K562 (cell line): ENCODE data around the gene RNF168. TPM values are rescaled to one million over a fixed set of nuclear protein-coding genes. Genes with fewer than 3 reads are reported as not detected.

Experiments used
- ATAC-seq: fragments of 200-7000 bp; cut with Tn5 transposase; 3 replicates; pipeline ENCODE4 v1.9.1; 2020; ENCODE audit warnings: moderate library complexity
- BruUV-seq: library from RNA; stranded (reverse); fragments of 400-500 nt; replicated peaks from 2 replicates; lab custom pipeline; 2021; lab: Mats Ljungman, UMichigan
- CTCF ChIA-PET: fragments of 300-600 bp; formaldehyde crosslinking; extraction: SDS; loops from one replicate; lab custom pipeline; 2021; ENCODE audit warnings: low intra/inter-chr PET ratio; lab: Yijun Ruan, JAX
- POLR2A ChIA-PET: fragments of 300-600, 350-650 bp; sonication (Branson Sonifier 250); formaldehyde crosslinking; extraction: SDS; loops from one replicate; lab custom pipeline; 2021; ENCODE audit warnings: antibody characterized with exemption, inconsistent platforms; lab: Yijun Ruan, JAX
- DNase-seq, 4 experiments: peaks; one replicate each; pipeline versions ENCODE4 v3.0.0 to v3.0.0-alpha.2; 2011 to 2018; ENCODE audit warnings: low spot score in 3 of 4, mixed read lengths in 3 of 4; ENCODE audit errors: extremely low read depth in 1 of 4
- FAIRE-seq: peaks from 2 replicates; lab custom pipeline; 2011; peaks lifted over from hg19 to GRCh38; lab: Jason Lieb, UNC
- H2AFZ ChIP-seq: 2 replicates; pipeline ENCODE4 v1.6.0; 2011; ENCODE audit warnings: low read depth, low read length, control low read depth, inconsistent platforms
- H3K27ac ChIP-seq: fragments of 200-600 bp; 3 replicates; pipeline ENCODE4 v1.8.0; 2011; ENCODE audit warnings: low read depth, mild to moderate bottlenecking, control low read depth, inconsistent platforms, low read length, moderate library complexity, mixed read lengths; ENCODE audit errors: extremely low read depth
- H3K27me3 ChIP-seq, 2 experiments: fragments of 300-600 bp in 1 of 2; 2 replicates in 1 of 2; 3 replicates in 1 of 2; pipeline versions ENCODE4 v1.6.0 to v1.8.0; 2011; ENCODE audit warnings: inconsistent platforms in 2 of 2, low read length in 2 of 2, mild to moderate bottlenecking in 1 of 2, mixed read lengths in 1 of 2, moderate library complexity in 1 of 2; ENCODE audit not compliant: control insufficient read depth in 2 of 2, insufficient read depth in 2 of 2
- H3K36me3 ChIP-seq: fragments of 300-600 bp; 3 replicates; pipeline ENCODE4 v1.8.0; 2011; ENCODE audit warnings: mild to moderate bottlenecking, low read length, inconsistent platforms; ENCODE audit not compliant: control insufficient read depth, insufficient read depth
- H3K4me1 ChIP-seq, 2 experiments: fragments of 200-600 bp in 1 of 2; replicated peaks in 1 of 2; 2 replicates in 1 of 2; 3 replicates in 1 of 2; pipeline versions ENCODE4 v1.5.1 to v1.8.0; 2011; ENCODE audit warnings: inconsistent platforms in 2 of 2, low read length in 2 of 2, mild to moderate bottlenecking in 1 of 2, mixed read lengths in 1 of 2, moderate library complexity in 1 of 2; ENCODE audit not compliant: control insufficient read depth in 2 of 2, insufficient read depth in 2 of 2
- H3K4me2 ChIP-seq: 2 replicates; pipeline ENCODE4 v1.6.1; 2011; ENCODE audit warnings: low read length, control low read depth, inconsistent platforms, mixed read lengths; ENCODE audit not compliant: insufficient read depth
- H3K4me3 ChIP-seq: fragments of 200-600 bp; sonication (generic), shearing (Covaris generic); 2 replicates; pipeline ENCODE4 v1.5.1; 2016; ENCODE audit warnings: control low read depth, inconsistent platforms
- H3K79me2 ChIP-seq: fragments of 200-600 bp; 3 replicates; pipeline ENCODE4 v1.8.0; 2011; ENCODE audit warnings: low read length, inconsistent platforms; ENCODE audit not compliant: control insufficient read depth, insufficient read depth
- H3K9ac ChIP-seq, 2 experiments: 2 replicates each; pipeline versions ENCODE4 v1.6.0 to v1.6.1; 2011; ENCODE audit warnings: low read depth in 2 of 2, low read length in 2 of 2, control low read depth in 1 of 2, inconsistent platforms in 1 of 2, mild to moderate bottlenecking in 1 of 2, mixed read lengths in 1 of 2; ENCODE audit not compliant: insufficient read depth in 1 of 2
- H3K9me1 ChIP-seq: one replicate; pipeline ENCODE4 v1.6.0; 2011; ENCODE audit warnings: inconsistent platforms, mild to moderate bottlenecking, low read length, moderate library complexity; ENCODE audit not compliant: control insufficient read depth, insufficient read depth
- H3K9me3 ChIP-seq: replicated peaks from 2 replicates; pipeline ENCODE4 v1.5.1; 2011; ENCODE audit warnings: low read depth, low read length, inconsistent platforms; ENCODE audit not compliant: control insufficient read depth, insufficient read depth
- H4K20me1 ChIP-seq: replicated peaks from 2 replicates; pipeline ENCODE4 v1.6.1; 2011; ENCODE audit warnings: low read length, inconsistent platforms, mixed read lengths; ENCODE audit not compliant: control insufficient read depth, insufficient read depth
- CEBPG ChIP-seq, 3 experiments: fragments of 200-800 bp in 1 of 3; sonication (Bioruptor generic) in 1 of 3; sonication (generic) in 1 of 3; formaldehyde crosslinking in 1 of 3; IDR thresholded peaks in 2 of 3; conservative IDR thresholded peaks in 1 of 3; 2 replicates each; pipeline versions ENCODE4 v1.6.1 to v1.8.0; 2016 to 2022; ENCODE audit warnings: missing compliant biosample characterization in 2 of 3, missing genetic modification characterization in 2 of 3, mild to moderate bottlenecking in 1 of 3, missing genetic modification reagents in 1 of 3
- MAZ ChIP-seq, 2 experiments: fragments of 450-650 bp in 1 of 2; sonication (generic) in 1 of 2; formaldehyde crosslinking; IDR thresholded peaks in 1 of 2; conservative IDR thresholded peaks in 1 of 2; 2 replicates each; pipeline versions ENCODE4 v1.4.0 to v1.5.0; 2020; ENCODE audit warnings: mild to moderate bottlenecking in 1 of 2, missing genetic modification reagents in 1 of 2
- TEAD4 ChIP-seq, 2 experiments: sonication (generic) in 1 of 2; formaldehyde crosslinking in 1 of 2; IDR thresholded peaks; 2 replicates each; pipeline versions ENCODE4 v1.6.1 to v1.8.0; 2012 to 2022; ENCODE audit warnings: borderline replicate concordance in 1 of 2, inconsistent platforms in 1 of 2, low read length in 1 of 2, mild to moderate bottlenecking in 1 of 2, missing genetic modification reagents in 1 of 2
- ZNF609 ChIP-seq: sonication (generic); formaldehyde crosslinking; IDR thresholded peaks from 2 replicates; pipeline ENCODE4 v1.8.1; 2023; ENCODE audit warnings: missing genetic modification reagents, mild to moderate bottlenecking, borderline replicate concordance
- WGBS: fragments of 100-300 bp; shearing (Covaris generic); methylation state at CpG from one replicate; pipeline ENCODE4 v1.1.6; 2016; ENCODE audit warnings: low coverage, mixed read lengths; ENCODE audit not compliant: insufficient coverage; ENCODE audit errors: missing lambda C conversion rate; 5-methylcytosine and 5-hydroxymethylcytosine counted together
- in situ Hi-C: fragments of 300-500 bp; cut with MboI; formaldehyde crosslinking; loops from 4 replicates; pipeline ENCODE4 v1.15.0; 2018; ENCODE audit warnings: inconsistent platforms, mixed read lengths
- intact Hi-C: fragments of 100-400 bp; cut with micrococcal nuclease; formaldehyde crosslinking; loops from 2 replicates; pipeline ENCODE4 v1.14.2; 2022
- polyA plus RNA-seq, 8 experiments: library from polyadenylated mRNA; depleted of rRNA in 4 of 8; stranded (reverse) in 5 of 8; unstranded in 3 of 8; fragments of >200 nt; fragmentation: Nextera tagmentation in 2 of 8; fragmentation: Illumina TruSeq in 1 of 8; extraction: Ambion mirVana in 2 of 8; extraction: Trizol in 1 of 8; gene quantifications; 2 replicates each; pipeline versions ENCODE4 v1.2.1 to v1.2.3, GENCODE V29; 2011 to 2014; ENCODE audit warnings: inconsistent platforms in 1 of 8, missing spikeins in 1 of 8
- total RNA-seq, 7 experiments: library from RNA; depleted of rRNA in 6 of 7; stranded (reverse); fragments of >200 nt in 6 of 7; fragmentation: Illumina TruSeq in 2 of 7; extraction: Trizol in 2 of 7; gene quantifications; 2 replicates each; pipeline versions ENCODE4 v1.2.1 to v1.2.3, GENCODE V29; 2011 to 2021; ENCODE audit warnings: low replicate concordance in 1 of 7

The RNF168 gene
- total and polyA plus RNA-seq, 9 of the 15 experiments (the other 6 are each of a cell fraction or from before 2014, with no cell fraction given): 6.0 to 32.1 (median 16.6) TPM

GRCh38 chr3:196541684-196542445, 38.3 kb upstream of the RNF168 start:
- in situ Hi-C loops (no loop called here), intact Hi-C loops (no loop called here)
- 64% methylated on average over 6 of the region's 6 CpGs for WGBS
- no TSS peak for BruUV-seq
- no peak overlapping the region for H3K9ac ChIP-seq
- no peaks in the 10 kb centered on the region for H3K27me3 ChIP-seq
- H2AFZ ChIP-seq: no peak overlapping the region
- no peak for ATAC-seq
- H3K27ac ChIP-seq: no peak overlapping the region
- H3K9me1 ChIP-seq: no peaks in the 10 kb centered on the region
- no peak overlapping the region for H3K4me2 ChIP-seq
- H3K79me2 ChIP-seq: no peaks in the 10 kb centered on the region
- H3K9me3 ChIP-seq: no peaks in the 10 kb centered on the region; the same call in 1 of the 2 replicates
- TF ChIP-seq CEBPG (CRISPR knock-in tag; IDR thresholded peaks at IDR 0.05) (0 out of 2 replicates have a peak, but pooled peaks have one; percentile 19), CEBPG (tag; conservative IDR thresholded peaks at IDR 0.05 in 1 of 2, IDR thresholded peaks at IDR 0.05 in 1 of 2) (peak; percentile 25 to 32; a peak in 1 of 4 replicates), TEAD4 (IDR thresholded peaks at IDR 0.05; ENCODE audit: low read length) (no peak), TEAD4 (CRISPR knock-in tag; IDR thresholded peaks at IDR 0.05; ENCODE audit: borderline replicate concordance) (no peak), MAZ (CRISPR knock-in tag; conservative IDR thresholded peaks at IDR 0.05 in 1 of 2, IDR thresholded peaks at IDR 0.05 in 1 of 2) (no peak), ZNF609 (CRISPR knock-in tag) (no peak)
- H3K4me3 ChIP-seq: no peak overlapping the region
- no peaks in the 10 kb centered on the region for H4K20me1 ChIP-seq
- ChIA-PET POLR2A (no interaction called here), CTCF (no interaction called here)
- H3K4me1 ChIP-seq: peaks cover 0 to 4% of the 10 kb centered on the region in 2 experiments; a peak in 2 of 5 replicates
- no peak for DNase-seq
- no peak for FAIRE-seq
- no peaks in the 10 kb centered on the region for H3K36me3 ChIP-seq
